ENCODE measurements around the gene TRAF2.

GRCh38 chr9:136955943-136956335 lies 69.6 kb downstream of the TRAF2 start:
- TF ChIP-seq, protein P1, sequence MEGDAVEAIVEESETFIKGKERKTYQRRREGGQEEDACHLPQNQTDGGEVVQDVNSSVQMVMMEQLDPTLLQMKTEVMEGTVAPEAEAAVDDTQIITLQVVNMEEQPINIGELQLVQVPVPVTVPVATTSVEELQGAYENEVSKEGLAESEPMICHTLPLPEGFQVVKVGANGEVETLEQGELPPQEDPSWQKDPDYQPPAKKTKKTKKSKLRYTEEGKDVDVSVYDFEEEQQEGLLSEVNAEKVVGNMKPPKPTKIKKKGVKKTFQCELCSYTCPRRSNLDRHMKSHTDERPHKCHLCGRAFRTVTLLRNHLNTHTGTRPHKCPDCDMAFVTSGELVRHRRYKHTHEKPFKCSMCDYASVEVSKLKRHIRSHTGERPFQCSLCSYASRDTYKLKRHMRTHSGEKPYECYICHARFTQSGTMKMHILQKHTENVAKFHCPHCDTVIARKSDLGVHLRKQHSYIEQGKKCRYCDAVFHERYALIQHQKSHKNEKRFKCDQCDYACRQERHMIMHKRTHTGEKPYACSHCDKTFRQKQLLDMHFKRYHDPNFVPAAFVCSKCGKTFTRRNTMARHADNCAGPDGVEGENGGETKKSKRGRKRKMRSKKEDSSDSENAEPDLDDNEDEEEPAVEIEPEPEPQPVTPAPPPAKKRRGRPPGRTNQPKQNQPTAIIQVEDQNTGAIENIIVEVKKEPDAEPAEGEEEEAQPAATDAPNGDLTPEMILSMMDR (IDR thresholded peaks at IDR 0.05) = no peak
- TF ChIP-seq EZH2 (IDR thresholded peaks at IDR 0.05; ENCODE audit: borderline replicate concordance, insufficient read depth, low read depth, low read length, poor library complexity, severe bottlenecking) = no peak
